ENCODE data around the gene BRIP1. TPM values are rescaled to one million over a fixed set of nuclear protein-coding genes. Genes with fewer than 3 reads are reported as not detected.

Gene BRIP1
- polyA plus RNA-seq, 1 of the 3 experiments (the other 2 are of a cell fraction), result 2.0 TPM

- no peak for DNase-seq
Observed at GRCh38 chr17:61645920-61646319, 217.4 kb downstream of the BRIP1 start.

DNA sequence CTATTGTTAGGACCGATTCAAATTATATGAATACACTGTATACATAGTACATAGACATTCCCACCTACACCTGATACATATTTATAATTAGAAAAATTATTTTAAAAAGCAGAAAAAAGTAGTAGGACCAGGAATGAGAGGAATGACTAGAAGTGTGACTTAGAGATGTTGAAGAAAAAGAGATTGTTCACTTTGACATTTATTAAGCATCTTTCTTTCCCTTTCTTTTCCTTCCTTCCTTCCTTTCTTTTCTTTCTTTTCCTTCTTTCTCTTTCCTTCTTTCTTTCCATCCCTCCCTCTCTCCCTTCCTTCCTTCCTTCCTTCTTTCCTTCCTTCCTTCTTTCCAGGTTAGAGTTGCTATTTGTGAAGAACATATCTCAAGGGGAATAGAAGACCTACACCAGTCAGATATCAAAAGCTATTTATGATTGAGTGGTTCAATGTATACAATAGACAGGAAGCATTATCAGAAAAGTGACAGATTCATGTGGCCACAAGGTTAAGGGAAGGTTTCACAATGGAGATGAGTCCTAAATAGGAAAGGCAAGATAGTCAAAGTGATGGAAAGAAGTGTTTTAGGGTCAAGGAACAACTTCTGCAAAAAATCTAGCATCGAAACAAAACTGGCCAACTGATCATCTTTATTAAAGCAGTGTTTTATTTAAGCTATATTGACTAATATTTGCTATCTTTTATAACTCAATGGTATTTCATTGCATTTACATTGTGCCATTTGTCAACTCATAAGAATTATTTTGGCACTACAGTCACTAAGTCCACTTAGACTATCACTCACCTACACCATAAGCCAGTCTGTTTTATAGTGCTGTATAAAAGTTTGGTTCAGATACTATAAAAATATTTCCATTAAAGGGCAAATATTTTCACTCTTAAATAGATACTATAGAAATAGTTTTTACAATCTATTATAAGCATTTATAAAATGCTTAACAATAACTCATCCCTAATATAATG lies 218.2 kb downstream of the BRIP1 start:
- Histone ChIP-seq H3K4me1 (ENCODE audit: control insufficient read depth in 1 of 2, insufficient read depth in 2 of 2, low read depth in 1 of 2, low read length in 1 of 2) (peaks cover 0 to 6% of the 10 kb centered on the region in 2 experiments; a peak in 1 of 4 replicates), H3F3A (replicated peaks; ENCODE audit: insufficient read depth) (peaks cover 16% of the 10 kb centered on the region), H3K4me2 (no peak overlapping the region), H3K79me2 (ENCODE audit: insufficient read depth) (no peaks in the 10 kb centered on the region), H4K20me1 (ENCODE audit: insufficient read depth) (no peaks in the 10 kb centered on the region), H2AFZ (ENCODE audit: low read depth) (peak overlapping the region; percentile 1; the same call in 1 of the 2 replicates), H3K9ac (no peak overlapping the region), H3K9me3 (no peaks in the 10 kb centered on the region), H3K9me2 (no peaks in the 10 kb centered on the region), H3K36me3 (replicated peaks in 1 of 2; ENCODE audit: control insufficient read depth in 1 of 2, insufficient read depth in 2 of 2, low read length in 1 of 2) (no peaks in the 10 kb centered on the region), H3K27me3 (ENCODE audit: insufficient read depth) (no peaks in the 10 kb centered on the region), H3K27ac (ENCODE audit: low read depth in 2 of 2, low read length in 1 of 2) (no peak overlapping the region), H3K4me3 (ENCODE audit: low read depth in 2 of 2, low read length in 1 of 2) (no peak overlapping the region)
- no peak for TF ChIP-seq PBX3 (IDR thresholded peaks at IDR 0.05)
- TF ChIP-seq, protein P1, sequence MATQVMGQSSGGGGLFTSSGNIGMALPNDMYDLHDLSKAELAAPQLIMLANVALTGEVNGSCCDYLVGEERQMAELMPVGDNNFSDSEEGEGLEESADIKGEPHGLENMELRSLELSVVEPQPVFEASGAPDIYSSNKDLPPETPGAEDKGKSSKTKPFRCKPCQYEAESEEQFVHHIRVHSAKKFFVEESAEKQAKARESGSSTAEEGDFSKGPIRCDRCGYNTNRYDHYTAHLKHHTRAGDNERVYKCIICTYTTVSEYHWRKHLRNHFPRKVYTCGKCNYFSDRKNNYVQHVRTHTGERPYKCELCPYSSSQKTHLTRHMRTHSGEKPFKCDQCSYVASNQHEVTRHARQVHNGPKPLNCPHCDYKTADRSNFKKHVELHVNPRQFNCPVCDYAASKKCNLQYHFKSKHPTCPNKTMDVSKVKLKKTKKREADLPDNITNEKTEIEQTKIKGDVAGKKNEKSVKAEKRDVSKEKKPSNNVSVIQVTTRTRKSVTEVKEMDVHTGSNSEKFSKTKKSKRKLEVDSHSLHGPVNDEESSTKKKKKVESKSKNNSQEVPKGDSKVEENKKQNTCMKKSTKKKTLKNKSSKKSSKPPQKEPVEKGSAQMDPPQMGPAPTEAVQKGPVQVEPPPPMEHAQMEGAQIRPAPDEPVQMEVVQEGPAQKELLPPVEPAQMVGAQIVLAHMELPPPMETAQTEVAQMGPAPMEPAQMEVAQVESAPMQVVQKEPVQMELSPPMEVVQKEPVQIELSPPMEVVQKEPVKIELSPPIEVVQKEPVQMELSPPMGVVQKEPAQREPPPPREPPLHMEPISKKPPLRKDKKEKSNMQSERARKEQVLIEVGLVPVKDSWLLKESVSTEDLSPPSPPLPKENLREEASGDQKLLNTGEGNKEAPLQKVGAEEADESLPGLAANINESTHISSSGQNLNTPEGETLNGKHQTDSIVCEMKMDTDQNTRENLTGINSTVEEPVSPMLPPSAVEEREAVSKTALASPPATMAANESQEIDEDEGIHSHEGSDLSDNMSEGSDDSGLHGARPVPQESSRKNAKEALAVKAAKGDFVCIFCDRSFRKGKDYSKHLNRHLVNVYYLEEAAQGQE (IDR thresholded peaks at IDR 0.05; ENCODE audit: low read depth, low read length), result no peak
- TF ChIP-seq MAX (IDR thresholded peaks at IDR 0.05; ENCODE audit: low read depth), result no peak
- WGBS (ENCODE audit: low lambda C conversion rate), result 82% methylated on average over 2 of the region's 2 CpGs
- POLR2A ChIA-PET, result no interaction called here
- no peak for DNase-seq
- CTCF ChIA-PET, result interaction anchor here (1.0 to 1.5 kb wide), 3 partner anchors 9 to 192 kb away, joined by 3 to 6 read pairs (median 4); no protein-coding TSS in a partner anchor

More at GRCh38 chr17:61645920-61646319, 217.4 kb downstream of the BRIP1 start:
- no peak overlapping the region for H3K9ac ChIP-seq
- no peak overlapping the region for H3K27ac ChIP-seq (ENCODE audit: low read depth in 2 of 2, low read length in 1 of 2)
- H3K9me2 ChIP-seq, result no peaks in the 10 kb centered on the region
- peaks cover 0 to 6% of the 10 kb centered on the region in 2 experiments; a peak in 1 of 4 replicates for H3K4me1 ChIP-seq (ENCODE audit: control insufficient read depth in 1 of 2, insufficient read depth in 2 of 2, low read depth in 1 of 2, low read length in 1 of 2)
- TF ChIP-seq PBX3 (IDR thresholded peaks at IDR 0.05) (peak; percentile 44; the same call in 1 of the 2 replicates), FOXM1 (IDR thresholded peaks at IDR 0.05; ENCODE audit: low read depth) (no peak)
- H3K4me2 ChIP-seq, result no peak overlapping the region
- ChIA-PET POLR2A (no interaction called here), CTCF (interaction anchor here (1.0 to 1.4 kb wide), 3 partner anchors 9 to 191 kb away, joined by 3 to 5 read pairs (median 4); no protein-coding TSS in a partner anchor)
- H3K27me3 ChIP-seq (ENCODE audit: insufficient read depth), result no peaks in the 10 kb centered on the region
- H3K4me3 ChIP-seq (ENCODE audit: low read depth in 2 of 2, low read length in 1 of 2), result no peak overlapping the region
- no peaks in the 10 kb centered on the region for H3K36me3 ChIP-seq (replicated peaks in 1 of 2; ENCODE audit: control insufficient read depth in 1 of 2, insufficient read depth in 2 of 2, low read length in 1 of 2)
- H2AFZ ChIP-seq (ENCODE audit: low read depth), result peak overlapping the region; percentile 47; the same call in 1 of the 2 replicates
- H3F3A ChIP-seq (replicated peaks; ENCODE audit: insufficient read depth), result peaks cover 16% of the 10 kb centered on the region
- no peaks in the 10 kb centered on the region for H4K20me1 ChIP-seq (ENCODE audit: insufficient read depth)
- WGBS (ENCODE audit: low lambda C conversion rate), result 71% methylated on average over 3 of the region's 3 CpGs
- H3K79me2 ChIP-seq (ENCODE audit: insufficient read depth), result no peaks in the 10 kb centered on the region
- H3K9me3 ChIP-seq, result peaks cover 6% of the 10 kb centered on the region

Data from SK-N-SH (cell line).